Measurements from ENCODE around the gene FXN.

DNA sequence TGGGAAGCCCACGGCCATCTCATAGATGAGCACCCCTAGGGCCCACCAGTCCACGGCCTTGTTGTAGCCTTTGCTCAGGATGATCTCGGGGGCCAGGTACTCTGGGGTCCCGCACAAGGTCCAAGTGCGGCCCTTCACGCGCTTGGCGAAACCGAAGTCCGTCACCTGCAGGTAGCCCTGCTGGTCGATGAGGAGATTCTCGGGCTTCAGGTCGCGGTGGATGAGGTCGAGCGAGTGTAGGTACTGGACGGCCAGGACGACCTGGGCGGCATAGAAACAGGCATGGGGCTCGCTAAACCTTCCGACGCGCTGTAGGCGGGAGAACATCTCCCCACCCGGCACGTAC is 22.2 kb upstream of the FXN start:
- TF ChIP-seq CTCF (IDR thresholded peaks at IDR 0.05; ENCODE audit: borderline replicate concordance, extremely low read depth, low read length, poor library complexity, severe bottlenecking): no peak
- TF ChIP-seq EZH2 (IDR thresholded peaks at IDR 0.05; ENCODE audit: borderline replicate concordance, low read depth, low read length, severe bottlenecking): no peak

Measured in DND-41 (cell line).